Cardiac septum (tissue), 1 donor: Measurements from ENCODE around the gene ZNF813. TPM values are rescaled to one million over a fixed set of nuclear protein-coding genes. Genes with fewer than 3 reads are reported as not detected.
"Not testable (repeated sequence)": the region's sequence is repeated elsewhere in the genome, so short reads cannot be mapped to it uniquely, and the experiment has no call there.

Experiments
- DNase-seq: peaks from one replicate; pipeline ENCODE4 v3.0.0-alpha.2; 2020; ENCODE audit warnings: low spot score
- intact Hi-C: fragments of 100-400 bp; cut with DNase I; formaldehyde crosslinking; loops from one replicate; pipeline ENCODE4 v1.14.0; 2022
- total RNA-seq: library from RNA; stranded (reverse); fragmentation: NEBNext Ultra II Directional; extraction: Animal tissue kit (Norgen Biotek cat#: 25700); gene quantifications from one replicate; pipeline ENCODE4 v1.2.1, GENCODE V29; 2021
- donor health status: DM: no; HTN: no; CAD: no.

ZNF813 gene
- total RNA-seq, 1 donor from 2014 or later: 0.75 TPM

GRCh38 chr19:53471916-53472315 is 4.4 kb downstream of the ZNF813 start:
- intact Hi-C loops: no loop called here
- DNase-seq: no peak

DNA sequence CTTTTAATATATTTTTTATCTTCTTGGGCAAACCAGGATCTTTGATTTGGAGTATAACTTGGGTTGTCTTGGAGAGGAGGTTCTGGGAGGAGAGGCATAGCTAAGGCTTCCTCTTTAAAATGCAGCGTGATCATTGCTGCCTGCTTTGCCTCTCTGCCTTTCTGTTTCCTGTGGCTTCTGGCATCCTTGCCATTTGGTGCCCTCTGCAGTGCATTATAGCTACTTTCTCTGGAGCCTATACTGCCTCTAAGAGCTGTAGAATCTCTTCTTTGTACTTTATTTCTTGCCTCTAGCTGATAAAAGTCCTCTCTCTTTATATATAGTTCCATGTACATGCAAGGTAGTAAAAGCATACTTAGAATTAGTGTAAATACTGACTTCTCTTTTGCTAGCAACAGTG is 7.3 kb downstream of the ZNF813 start:
- intact Hi-C loops: not testable (repeated sequence)

GRCh38 chr19:53475470-53475869 is 7.9 kb downstream of the ZNF813 start:
- intact Hi-C loops, DNase-seq: not testable (repeated sequence)

More for the DNA sequence above, 7.3 kb downstream of the ZNF813 start:
- not testable (repeated sequence) for DNase-seq

- DNase-seq, intact Hi-C loops: not testable (repeated sequence)
Measured at GRCh38 chr19:53483751-53484150, 16.2 kb downstream of the ZNF813 start.

DNA sequence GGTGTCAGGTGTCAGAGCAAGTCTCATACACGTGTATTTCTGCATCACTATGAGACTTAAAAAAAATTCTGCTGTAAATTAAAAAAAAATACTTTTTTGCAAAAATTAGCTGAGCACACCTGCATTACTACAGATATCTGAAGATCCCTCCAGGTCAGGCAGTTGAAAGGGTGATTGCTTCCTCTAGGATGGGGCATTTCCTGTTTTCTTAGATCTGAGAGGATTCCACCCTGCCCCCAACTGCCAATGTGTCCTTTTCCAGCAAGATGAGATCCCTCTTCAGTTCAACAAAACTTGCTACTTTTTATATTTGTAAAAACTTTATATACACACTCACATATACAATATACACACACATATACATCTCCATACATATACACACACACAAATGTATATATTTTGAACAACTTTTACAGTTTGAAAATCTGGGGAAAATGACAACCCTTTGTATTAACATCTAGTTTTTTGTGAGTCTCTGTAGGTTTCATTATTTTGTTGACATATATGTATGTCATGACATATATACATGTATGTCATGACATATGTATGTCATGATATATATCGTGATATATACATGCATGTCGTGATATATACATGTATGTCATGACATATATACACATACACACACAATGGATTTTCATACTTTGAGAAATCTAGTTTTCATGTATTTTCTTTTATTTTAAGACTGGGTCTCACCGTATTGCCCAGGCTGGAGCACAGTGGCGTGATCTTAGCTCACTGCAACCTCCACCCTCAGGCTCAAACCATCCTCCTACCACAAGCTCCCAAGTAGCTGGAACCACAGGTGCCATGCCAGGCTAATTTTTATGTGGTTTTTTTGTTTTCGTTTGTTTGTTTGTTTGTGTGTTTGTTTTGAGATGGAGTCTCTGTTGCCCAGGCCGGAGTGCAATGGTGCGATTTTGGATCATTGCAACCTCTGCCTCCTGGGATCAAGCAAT is 17.8 kb downstream of the ZNF813 start:
- intact Hi-C loops: no loop called here
- DNase-seq: no peak

- no peak for DNase-seq
- intact Hi-C loops: no loop called here
Measured at GRCh38 chr19:53492153-53492552, 24.6 kb downstream of the ZNF813 start.

DNA sequence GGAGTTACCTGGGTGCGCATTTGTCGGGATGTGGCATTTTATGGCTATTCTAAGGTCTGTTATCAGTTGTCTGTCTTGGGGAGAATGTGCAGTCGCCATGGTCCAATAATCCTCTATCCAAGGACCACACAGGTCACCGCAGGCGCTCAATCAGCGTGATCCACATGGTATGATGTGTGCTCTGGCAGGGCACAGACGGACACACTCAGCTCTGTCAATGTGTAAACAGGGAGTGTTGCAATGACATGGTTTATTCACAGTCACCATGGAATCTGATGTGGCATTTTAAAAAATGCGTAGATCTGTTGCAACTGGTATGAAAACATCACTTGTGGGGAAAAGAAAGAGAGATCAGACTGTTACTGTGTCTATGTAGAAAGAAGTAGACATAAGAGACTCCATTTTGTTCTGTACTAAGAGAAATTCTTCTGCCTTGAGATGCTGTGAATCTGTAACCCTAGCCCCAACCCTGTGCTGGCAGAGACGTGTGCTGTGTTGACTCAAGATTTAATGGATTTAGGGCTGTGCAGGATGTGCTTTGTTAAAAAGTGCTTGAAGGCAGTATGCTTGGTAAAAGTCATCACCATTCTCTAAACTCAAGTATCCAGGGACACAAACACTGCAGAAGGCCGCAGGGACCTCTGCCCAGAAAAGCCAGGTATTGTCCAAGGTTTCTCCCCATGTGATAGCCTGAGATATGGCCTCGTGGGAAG is 29.9 kb downstream of the ZNF813 start:
- DNase-seq, intact Hi-C loops: not testable (repeated sequence)

GRCh38 chr19:53498024-53498395 is 30.5 kb downstream of the ZNF813 start:
- intact Hi-C loops, DNase-seq: not testable (repeated sequence)

- DNase-seq: not testable (repeated sequence)
- intact Hi-C loops: loop anchor here (10.0 kb wide), 1 partner anchor 242 kb away; no protein-coding TSS in a partner anchor
Measured at GRCh38 chr19:53503151-53503550, 35.6 kb downstream of the ZNF813 start.

GRCh38 chr19:53503671-53504364 is 36.3 kb downstream of the ZNF813 start:
- intact Hi-C loops: loop anchor here (10.0 kb wide), 1 partner anchor 241 kb away; no protein-coding TSS in a partner anchor

GRCh38 chr19:53504365-53504703 is 36.8 kb downstream of the ZNF813 start:
- DNase-seq: not testable (repeated sequence)
- intact Hi-C loops: loop anchor here (10.0 kb wide), 1 partner anchor 240 kb away; no protein-coding TSS in a partner anchor

More at GRCh38 chr19:53503671-53504364, 36.3 kb downstream of the ZNF813 start:
- not testable (repeated sequence) for DNase-seq

DNA sequence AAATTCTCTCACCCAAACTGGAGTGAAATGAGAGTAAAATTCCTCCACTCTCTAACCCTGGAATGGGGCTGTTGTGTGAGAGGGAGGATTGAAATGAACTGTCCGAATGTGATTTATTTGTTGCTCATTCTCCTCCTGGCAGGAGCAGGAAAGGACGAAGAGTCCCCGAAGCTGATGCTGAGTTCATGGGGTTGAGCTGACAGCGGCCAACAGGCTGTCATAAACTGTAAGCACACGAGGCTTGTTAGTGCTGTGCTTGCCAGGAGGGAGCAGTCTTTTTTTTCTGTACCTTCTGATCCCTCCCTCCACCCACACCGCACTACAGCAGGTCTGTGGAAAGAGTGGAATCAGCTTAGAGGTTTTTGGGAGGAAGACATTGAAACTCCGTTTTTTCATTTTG is 37.4 kb downstream of the ZNF813 start:
- intact Hi-C loops: loop anchor here (10.0 kb wide), 1 partner anchor 240 kb away; no protein-coding TSS in a partner anchor
- no peak for DNase-seq

DNA sequence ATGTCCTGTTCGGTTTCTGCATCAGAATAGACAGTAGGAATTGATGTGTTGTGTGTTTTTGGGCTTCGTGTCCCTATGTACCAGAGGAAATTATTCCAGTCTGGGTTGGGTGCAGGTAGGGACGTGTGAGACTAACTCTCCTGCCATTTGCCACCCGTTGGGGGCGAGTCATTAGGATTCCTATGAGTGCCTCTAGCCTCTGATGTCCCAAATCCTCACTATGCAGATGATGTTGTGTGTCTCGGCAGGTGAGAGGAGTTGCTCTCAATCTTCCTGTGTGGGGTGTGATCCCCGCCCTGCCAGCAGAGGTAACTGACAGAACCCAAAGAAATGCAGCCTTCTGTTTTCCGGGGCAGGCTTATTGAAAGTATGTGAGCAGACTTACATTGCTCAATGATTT is 39.2 kb downstream of the ZNF813 start:
- intact Hi-C loops: loop anchor here (10.0 kb wide), 1 partner anchor 238 kb away; no protein-coding TSS in a partner anchor
- DNase-seq: no peak

DNA sequence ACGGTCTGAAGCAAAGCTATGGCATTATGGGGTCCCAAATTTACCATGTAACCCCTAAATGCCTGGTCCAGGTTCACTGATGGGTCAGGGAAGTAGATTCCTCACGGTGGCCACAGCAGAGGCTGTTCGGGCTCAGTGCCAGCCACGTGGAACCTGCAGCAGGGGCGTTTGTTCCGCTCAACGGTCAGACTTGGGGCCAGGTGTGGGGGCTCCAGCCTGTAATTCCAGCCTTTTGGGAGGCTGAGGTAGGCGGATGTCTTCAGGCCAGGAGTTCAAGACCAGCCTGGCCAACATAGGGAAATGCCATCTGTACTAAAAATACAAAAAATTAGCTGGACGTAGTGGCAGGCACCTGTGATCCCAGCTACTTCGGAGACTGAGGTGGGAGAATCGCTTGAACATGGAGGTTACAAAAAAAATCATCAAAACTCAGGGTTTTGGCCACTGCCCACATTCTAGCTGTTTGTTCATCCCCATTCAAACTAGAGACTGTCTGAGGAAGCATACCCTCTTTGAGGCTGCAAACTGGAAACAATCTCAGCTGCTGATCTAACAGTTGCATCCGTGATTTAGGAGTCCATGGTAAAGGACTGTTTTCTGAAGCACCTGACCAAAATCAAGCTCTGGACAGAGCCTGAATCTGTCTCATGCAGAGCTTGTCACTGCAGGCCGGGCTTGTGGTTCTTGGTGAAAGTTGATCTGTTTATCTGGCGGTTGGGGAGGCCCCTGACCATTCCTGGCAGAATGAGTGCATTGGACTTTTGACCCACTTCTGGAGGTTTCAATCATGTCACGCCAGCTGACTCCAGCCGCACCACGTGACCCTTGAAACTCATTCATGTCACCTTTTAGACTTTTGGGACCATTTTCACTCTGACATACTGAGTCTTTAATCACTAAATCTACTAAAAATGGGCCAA is 40.2 kb downstream of the ZNF813 start:
- intact Hi-C loops: loop anchor here (10.0 kb wide), 1 partner anchor 237 kb away; no protein-coding TSS in a partner anchor
- no peak for DNase-seq

DNA sequence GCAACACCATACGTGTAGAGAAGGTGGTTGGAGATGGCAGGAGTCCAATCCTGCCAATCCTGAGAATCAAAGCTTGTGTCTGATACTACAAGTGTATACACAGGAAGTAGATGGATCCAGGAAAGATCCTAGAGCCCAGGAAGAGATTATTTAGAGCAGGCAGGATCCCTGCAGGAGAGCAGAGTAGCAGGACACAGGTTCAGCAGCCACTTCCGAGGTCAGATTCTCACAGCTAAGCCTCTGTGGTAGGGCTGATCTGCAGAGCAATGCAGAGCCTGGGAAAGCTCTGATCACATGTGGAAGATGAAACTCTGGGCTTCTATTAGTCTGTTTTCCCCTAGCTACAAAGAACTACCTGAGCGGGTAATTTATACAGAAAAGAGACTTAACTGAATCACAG is 41.9 kb downstream of the ZNF813 start:
- intact Hi-C loops: loop anchor here (10.0 kb wide), 1 partner anchor 235 kb away; no protein-coding TSS in a partner anchor
- DNase-seq: no peak

DNA sequence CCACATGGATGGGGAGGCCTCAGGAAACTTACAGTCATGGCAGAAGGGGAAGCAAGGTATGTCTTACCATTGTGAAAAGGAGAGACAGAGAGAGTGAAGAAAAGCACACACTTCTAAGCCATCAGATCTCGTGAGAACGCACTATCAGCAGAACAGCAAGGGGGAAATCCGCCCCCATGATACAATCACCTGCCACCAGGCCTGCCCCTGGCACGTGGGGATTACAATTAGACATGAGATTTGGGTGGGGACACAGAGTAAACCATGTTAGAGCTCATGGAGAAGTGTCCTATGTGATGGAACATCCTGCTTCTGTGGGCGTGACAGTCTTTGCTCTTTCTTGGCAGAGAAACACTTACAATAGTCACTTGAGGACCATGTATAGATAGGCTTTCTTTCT is 42.3 kb downstream of the ZNF813 start:
- no peak for DNase-seq
- intact Hi-C loops: loop anchor here (5.0 to 10.0 kb wide), 2 partner anchors 235 to 313 kb away; no protein-coding TSS in a partner anchor

DNA sequence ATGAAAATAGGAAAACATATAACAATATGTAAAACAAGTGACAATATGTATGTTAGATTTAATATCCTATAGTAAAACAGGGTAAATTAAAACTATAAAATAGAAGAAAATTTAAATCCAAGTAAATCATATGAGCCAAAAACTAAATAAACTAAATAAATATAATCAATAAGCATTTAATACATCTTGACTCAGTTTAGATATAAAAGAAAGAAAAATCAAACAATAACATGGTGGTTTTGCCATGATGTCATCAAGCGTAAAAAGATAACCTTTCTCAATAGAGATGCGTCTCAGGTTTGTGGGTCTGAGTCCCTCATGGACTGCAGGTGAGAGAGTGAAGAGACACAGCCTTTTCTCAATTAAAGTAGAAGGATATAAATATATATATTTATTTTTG is 43.8 kb downstream of the ZNF813 start:
- no peak for DNase-seq
- intact Hi-C loops: loop anchor here (5.0 kb wide), 1 partner anchor 314 kb away; no protein-coding TSS in a partner anchor

DNA sequence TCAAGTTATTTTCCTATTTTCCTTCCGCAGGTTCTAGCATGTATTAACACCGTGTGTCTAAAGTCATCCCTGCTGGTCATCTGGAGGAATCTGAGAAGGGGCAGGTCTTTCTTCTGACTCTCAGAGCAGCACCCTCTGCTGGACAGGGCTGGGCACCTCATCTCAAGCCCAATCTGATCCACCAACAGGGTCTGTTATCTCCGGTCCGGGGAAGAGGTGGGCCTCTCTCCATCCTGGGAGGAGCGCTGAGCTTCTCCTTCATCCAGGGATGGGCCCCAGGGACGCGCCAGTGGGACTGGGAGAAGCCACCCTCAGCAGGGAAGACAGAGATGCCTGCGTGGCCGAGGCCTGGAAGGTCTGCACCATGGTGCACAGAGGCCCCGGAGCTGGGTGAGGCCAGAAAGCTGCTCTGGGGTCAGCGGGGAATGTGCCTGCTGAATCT is 44.4 kb downstream of the ZNF813 start:
- intact Hi-C loops: loop anchor here (5.0 kb wide), 1 partner anchor 315 kb away; no protein-coding TSS in a partner anchor

More for the DNA sequence above, 44.4 kb downstream of the ZNF813 start:
- no peak for DNase-seq
